Neuron (in vitro differentiated cells): Measurements from ENCODE around the gene VWA8.

ENCODE experiments used
- H2AFZ ChIP-seq: one replicate; pipeline ENCODE4 v1.6.1; 2013; ENCODE audit warnings: low read depth, mild to moderate bottlenecking, inconsistent platforms, low read length, moderate library complexity
- H3K27me3 ChIP-seq: one replicate; pipeline ENCODE4 v1.6.1; 2013; ENCODE audit warnings: low read length; ENCODE audit not compliant: insufficient read depth
- H3K36me3 ChIP-seq: one replicate; pipeline ENCODE4 v1.6.1; 2013; ENCODE audit warnings: low read length; ENCODE audit not compliant: insufficient read depth
- H3K4me1 ChIP-seq: one replicate; pipeline ENCODE4 v1.6.1; 2013; ENCODE audit warnings: low read length; ENCODE audit not compliant: insufficient read depth
- H3K4me3 ChIP-seq: 2 replicates; pipeline ENCODE4 v1.5.1; 2013; ENCODE audit warnings: mild to moderate bottlenecking, low read length, moderate library complexity
- H3K9me3 ChIP-seq: one replicate; pipeline ENCODE4 v1.6.1; 2013; ENCODE audit warnings: low read length

The VWA8 gene

DNA sequence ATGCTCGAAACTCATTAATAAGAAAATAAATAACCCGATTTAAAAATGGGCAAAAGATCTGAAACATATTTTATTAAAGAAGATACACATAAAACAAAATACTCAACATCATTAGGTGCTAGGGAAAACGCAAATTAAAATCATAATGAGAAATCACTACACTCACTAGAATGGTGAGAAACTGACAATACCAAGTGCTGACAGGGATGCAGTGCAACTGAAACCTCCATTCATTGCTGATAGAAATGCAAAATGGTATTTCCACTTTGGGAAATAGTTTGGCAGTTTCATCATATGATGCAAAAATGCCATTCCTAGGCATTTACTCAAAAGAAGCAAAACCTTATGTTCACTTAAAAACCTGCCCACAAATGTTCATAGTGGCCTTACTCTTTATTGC, 278.1 kb downstream of the VWA8 start:
- Histone ChIP-seq H3K4me1 (no peaks in the 10 kb centered on the region), H3K27me3 (no peaks in the 10 kb centered on the region), H3K4me3 (no peak overlapping the region), H2AFZ (no peak overlapping the region), H3K9me3 (no peaks in the 10 kb centered on the region), H3K36me3 (peaks cover 3% of the 10 kb centered on the region)

DNA sequence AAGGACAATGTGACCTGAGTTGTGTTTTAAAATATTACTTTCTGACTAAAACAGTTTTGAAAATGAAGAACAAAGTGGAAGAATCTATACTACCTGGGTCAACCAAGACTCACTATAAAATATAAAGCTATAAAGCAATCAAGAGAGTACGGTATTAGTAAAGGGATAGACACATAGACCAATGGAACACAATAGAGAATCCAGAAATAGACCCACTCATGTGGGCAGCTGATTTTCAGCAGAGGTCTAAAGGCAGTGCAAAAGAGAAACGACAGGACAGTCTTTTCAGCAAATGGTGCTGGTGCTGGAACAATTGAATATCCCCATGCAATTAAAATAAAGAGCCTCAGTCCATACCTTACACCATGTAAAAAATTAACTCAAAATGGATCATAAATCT, 278.9 kb downstream of the VWA8 start:
- Histone ChIP-seq H3K4me1 (no peaks in the 10 kb centered on the region), H3K4me3 (no peak overlapping the region), H2AFZ (no peak overlapping the region), H3K9me3 (no peaks in the 10 kb centered on the region), H3K36me3 (peaks cover 3% of the 10 kb centered on the region), H3K27me3 (no peaks in the 10 kb centered on the region)

GRCh38 chr13:41681587-41681986, 279.3 kb downstream of the VWA8 start:
- H3K4me3 ChIP-seq: no peak overlapping the region
- H3K9me3 ChIP-seq: no peaks in the 10 kb centered on the region
- H3K27me3 ChIP-seq: no peaks in the 10 kb centered on the region
- H3K36me3 ChIP-seq: peaks cover 3% of the 10 kb centered on the region
- no peak overlapping the region for H2AFZ ChIP-seq
- no peaks in the 10 kb centered on the region for H3K4me1 ChIP-seq

DNA sequence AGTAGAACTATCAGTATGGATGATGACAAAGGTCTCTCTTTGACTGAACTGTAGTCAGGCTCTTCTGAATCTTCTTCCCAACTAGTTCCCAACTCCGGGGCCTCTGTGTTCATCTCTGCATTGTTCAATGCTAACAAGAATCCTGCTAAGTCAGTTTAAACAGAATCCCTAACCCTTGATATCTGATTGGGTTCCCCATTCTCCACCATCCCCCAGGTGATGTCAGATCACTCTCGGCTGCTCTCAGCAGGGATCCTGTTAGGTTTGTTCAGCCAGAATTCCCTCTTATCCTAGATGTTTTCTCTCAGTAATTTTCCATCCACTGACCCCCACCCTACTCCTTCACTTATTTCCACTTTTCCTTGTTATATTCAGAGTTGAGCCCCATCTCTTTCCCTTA, 280.0 kb downstream of the VWA8 start:
- H3K4me1 ChIP-seq: no peaks in the 10 kb centered on the region
- peaks cover 3% of the 10 kb centered on the region for H3K36me3 ChIP-seq
- no peaks in the 10 kb centered on the region for H3K27me3 ChIP-seq
- no peak overlapping the region for H3K4me3 ChIP-seq
- H3K9me3 ChIP-seq: no peaks in the 10 kb centered on the region
- H2AFZ ChIP-seq: no peak overlapping the region

DNA sequence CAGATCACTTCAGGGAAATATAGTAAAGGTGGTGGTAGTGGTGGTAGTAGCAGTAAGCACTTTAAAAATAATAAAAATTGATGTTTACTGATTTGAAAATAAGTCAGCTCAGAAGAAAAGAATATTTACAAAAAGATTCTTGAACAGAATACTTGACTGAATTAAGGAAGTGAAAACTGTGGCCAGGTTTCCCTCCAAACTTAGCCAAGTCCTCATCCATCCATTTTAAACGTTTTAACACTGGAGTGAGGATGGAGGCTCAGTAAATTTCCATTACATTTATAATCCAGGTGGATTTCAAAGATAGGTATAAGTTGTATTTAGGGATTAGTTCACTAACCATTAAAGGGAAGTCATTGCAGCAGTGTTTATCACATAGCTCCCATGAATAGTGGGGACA, 282.1 kb downstream of the VWA8 start:
- Histone ChIP-seq H3K9me3 (no peaks in the 10 kb centered on the region), H3K4me1 (no peaks in the 10 kb centered on the region), H3K27me3 (no peaks in the 10 kb centered on the region), H3K4me3 (no peak overlapping the region), H3K36me3 (peaks cover 3% of the 10 kb centered on the region), H2AFZ (no peak overlapping the region)

DNA sequence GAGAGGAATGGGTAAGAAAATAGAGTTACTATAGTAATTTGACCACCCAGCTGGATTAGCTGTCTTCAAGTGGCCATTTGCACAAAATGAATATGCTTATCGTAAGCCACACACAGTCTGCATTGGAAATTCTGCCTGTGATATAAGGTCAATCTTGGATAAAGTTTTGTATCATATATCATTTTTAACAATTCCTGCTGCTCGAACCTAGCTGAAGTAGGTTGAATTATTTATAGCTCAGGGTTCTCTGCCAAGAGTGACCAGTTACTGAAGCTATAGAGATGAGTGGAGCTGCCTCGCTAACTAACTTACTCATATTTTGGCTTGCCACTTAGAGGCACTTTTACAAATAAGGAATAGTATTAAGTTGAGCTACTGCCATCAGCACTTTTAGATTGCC, 282.7 kb downstream of the VWA8 start:
- no peak overlapping the region for H2AFZ ChIP-seq

DNA sequence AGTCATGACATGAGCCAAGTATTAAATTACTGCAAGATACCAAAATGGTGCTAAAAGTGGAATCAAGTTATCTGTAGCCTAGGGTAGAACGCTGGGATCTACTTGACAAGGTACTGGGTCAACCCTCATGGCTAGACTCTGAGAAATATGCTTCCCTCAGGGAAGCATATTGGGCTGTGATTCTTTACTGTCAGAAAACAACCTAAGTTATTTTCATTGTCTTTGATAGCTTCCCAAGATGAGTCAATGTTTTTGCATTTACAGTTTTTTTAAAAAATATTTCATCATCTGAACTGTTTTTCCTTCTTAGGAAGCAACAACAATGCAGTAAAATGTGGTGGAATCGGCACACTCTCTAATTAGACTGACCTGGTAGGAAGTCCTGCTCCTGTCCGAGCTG, 285.6 kb downstream of the VWA8 start:
- H3K4me1 ChIP-seq: no peaks in the 10 kb centered on the region
- no peaks in the 10 kb centered on the region for H3K27me3 ChIP-seq
- H3K36me3 ChIP-seq: no peaks in the 10 kb centered on the region
- H2AFZ ChIP-seq: no peak overlapping the region
- H3K4me3 ChIP-seq: no peak overlapping the region
- H3K9me3 ChIP-seq: no peaks in the 10 kb centered on the region

More for the DNA sequence above, 282.7 kb downstream of the VWA8 start:
- no peak overlapping the region for H3K4me3 ChIP-seq
- no peaks in the 10 kb centered on the region for H3K27me3 ChIP-seq
- H3K36me3 ChIP-seq: peaks cover 3% of the 10 kb centered on the region
- no peaks in the 10 kb centered on the region for H3K4me1 ChIP-seq
- no peaks in the 10 kb centered on the region for H3K9me3 ChIP-seq

DNA sequence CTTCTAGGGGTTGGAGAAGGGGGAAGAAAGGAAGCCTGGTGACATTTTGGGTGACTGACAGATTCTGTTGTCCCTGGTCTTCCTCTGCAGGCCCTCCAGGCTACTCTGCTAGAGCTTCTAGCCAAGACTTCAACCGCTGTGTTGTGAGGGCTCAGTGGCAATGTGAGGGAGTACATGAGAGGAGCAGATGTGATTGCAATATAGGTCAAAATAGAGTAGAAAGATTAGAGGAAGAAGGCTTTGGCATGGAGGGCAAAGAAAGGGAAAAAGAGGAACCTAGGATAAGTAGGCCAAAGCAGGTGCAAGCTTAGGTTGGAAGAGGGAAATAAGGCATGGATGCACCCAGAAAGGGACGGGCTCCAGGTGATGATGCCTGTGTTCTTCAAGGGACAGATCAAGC, 286.7 kb downstream of the VWA8 start:
- Histone ChIP-seq H3K27me3 (no peaks in the 10 kb centered on the region), H3K9me3 (no peaks in the 10 kb centered on the region), H3K4me1 (no peaks in the 10 kb centered on the region), H2AFZ (no peak overlapping the region), H3K4me3 (no peak overlapping the region), H3K36me3 (no peaks in the 10 kb centered on the region)

- H3K4me3 ChIP-seq: no peak overlapping the region
- no peaks in the 10 kb centered on the region for H3K27me3 ChIP-seq
- no peak overlapping the region for H2AFZ ChIP-seq
- no peaks in the 10 kb centered on the region for H3K36me3 ChIP-seq
- H3K9me3 ChIP-seq: no peaks in the 10 kb centered on the region
- no peaks in the 10 kb centered on the region for H3K4me1 ChIP-seq
These were observed 287.3 kb downstream of the VWA8 start for GRCh38 chr13:41673640-41674039.

DNA sequence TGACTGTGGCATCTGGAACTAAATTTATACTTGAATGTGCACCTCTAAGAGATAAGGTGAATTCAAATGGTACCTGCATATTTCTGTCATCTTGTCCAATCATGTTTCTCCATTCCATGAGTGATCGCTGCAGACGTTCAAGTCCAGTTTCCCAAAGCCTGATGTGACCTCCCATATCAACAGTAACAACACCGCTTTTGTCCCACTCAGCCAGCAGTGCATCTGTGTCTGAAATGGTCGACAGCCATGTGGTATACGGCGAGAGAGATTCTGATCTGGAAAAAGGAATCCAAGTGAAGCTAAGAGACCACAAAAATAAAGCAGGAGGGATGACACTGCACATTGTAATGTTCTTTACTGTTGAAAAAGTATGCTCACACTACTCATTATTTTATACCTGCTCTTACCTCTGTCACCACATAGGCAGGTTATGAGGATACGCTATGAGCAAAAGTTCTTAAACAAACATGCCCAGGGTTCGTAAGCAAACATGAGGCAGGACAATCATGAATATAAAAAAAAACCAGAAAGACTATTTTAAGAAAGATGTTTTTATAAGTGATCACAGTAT, 290.0 kb downstream of the VWA8 start:
- no peaks in the 10 kb centered on the region for H3K36me3 ChIP-seq
- H2AFZ ChIP-seq: no peak overlapping the region
- H3K4me3 ChIP-seq: no peak overlapping the region
- H3K4me1 ChIP-seq: no peaks in the 10 kb centered on the region
- H3K9me3 ChIP-seq: no peaks in the 10 kb centered on the region
- H3K27me3 ChIP-seq: no peaks in the 10 kb centered on the region

- Histone ChIP-seq H3K36me3 (no peaks in the 10 kb centered on the region), H3K9me3 (no peaks in the 10 kb centered on the region), H3K27me3 (no peaks in the 10 kb centered on the region), H2AFZ (no peak overlapping the region), H3K4me3 (no peak overlapping the region), H3K4me1 (no peaks in the 10 kb centered on the region)
These were observed 292.7 kb downstream of the VWA8 start for GRCh38 chr13:41668130-41668757.

- Histone ChIP-seq H3K4me3 (no peak overlapping the region), H2AFZ (no peak overlapping the region), H3K4me1 (no peaks in the 10 kb centered on the region), H3K27me3 (no peaks in the 10 kb centered on the region), H3K36me3 (no peaks in the 10 kb centered on the region), H3K9me3 (no peaks in the 10 kb centered on the region)
These were observed 294.3 kb downstream of the VWA8 start for GRCh38 chr13:41666644-41667043.

DNA sequence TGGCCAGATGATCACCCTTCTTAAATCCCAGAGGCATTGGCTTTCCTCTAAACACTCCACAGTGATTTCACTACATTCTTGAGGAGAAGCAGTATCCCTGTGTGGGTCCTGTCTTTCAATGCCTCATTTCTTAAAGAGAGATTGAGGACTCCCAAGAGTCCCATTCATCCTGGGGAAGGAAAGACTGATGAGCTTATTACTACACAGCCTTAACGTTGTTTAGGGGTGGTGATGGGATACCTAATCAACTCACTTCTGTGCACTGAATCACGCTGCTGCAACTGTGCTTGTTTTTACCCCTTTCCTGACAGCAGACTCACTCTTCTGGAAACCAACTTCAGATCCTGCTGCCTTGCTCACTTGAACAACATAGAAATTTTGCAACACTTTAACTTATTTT, 300.5 kb downstream of the VWA8 start:
- no peaks in the 10 kb centered on the region for H3K36me3 ChIP-seq
- no peaks in the 10 kb centered on the region for H3K4me1 ChIP-seq
- H3K9me3 ChIP-seq: peaks cover 2% of the 10 kb centered on the region
- H3K27me3 ChIP-seq: no peaks in the 10 kb centered on the region
- no peak overlapping the region for H2AFZ ChIP-seq
- H3K4me3 ChIP-seq: no peak overlapping the region

DNA sequence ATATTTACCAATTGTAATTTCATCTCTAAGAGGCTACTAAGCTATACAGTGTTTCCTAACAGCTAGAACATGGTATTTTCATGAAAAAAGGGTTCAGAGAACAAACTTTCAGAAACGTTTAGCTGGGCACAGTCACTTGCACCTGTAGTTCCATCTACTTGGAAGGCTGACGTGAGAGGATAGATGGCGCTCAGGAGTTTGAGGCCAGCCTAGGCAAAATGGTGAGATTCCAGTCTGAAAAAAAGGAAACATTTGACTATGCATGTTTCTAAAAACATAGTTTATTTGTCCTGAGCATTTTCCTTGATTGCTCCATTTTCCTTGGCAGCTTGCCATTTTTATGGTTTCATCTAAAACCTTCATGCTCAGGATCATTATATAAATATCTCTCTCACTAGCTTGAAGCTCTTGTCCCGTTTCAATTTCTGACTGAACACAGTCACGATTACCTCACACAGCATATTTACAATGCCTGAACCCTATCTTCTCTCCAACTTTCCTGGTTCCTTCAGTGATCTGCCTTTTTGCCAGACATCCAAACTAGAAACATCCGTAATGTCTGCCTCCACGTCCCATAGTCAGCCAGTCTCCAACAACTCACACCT, 302.8 kb downstream of the VWA8 start:
- Histone ChIP-seq H3K4me3 (no peak overlapping the region), H3K9me3 (peaks cover 2% of the 10 kb centered on the region), H3K27me3 (no peaks in the 10 kb centered on the region), H2AFZ (no peak overlapping the region), H3K36me3 (no peaks in the 10 kb centered on the region), H3K4me1 (no peaks in the 10 kb centered on the region)
